Hematopoietic multipotent progenitor cell treated with erythropoietin and hydrocortisone succinate and interleukin-3 and kit ligand, for 4 days (in vitro differentiated cells): ENCODE results near the gene BCOR.

Source experiments
- DNase-seq: peaks from one replicate; pipeline ENCODE4 v3.0.0-alpha.2; 2015

The BCOR gene

DNA sequence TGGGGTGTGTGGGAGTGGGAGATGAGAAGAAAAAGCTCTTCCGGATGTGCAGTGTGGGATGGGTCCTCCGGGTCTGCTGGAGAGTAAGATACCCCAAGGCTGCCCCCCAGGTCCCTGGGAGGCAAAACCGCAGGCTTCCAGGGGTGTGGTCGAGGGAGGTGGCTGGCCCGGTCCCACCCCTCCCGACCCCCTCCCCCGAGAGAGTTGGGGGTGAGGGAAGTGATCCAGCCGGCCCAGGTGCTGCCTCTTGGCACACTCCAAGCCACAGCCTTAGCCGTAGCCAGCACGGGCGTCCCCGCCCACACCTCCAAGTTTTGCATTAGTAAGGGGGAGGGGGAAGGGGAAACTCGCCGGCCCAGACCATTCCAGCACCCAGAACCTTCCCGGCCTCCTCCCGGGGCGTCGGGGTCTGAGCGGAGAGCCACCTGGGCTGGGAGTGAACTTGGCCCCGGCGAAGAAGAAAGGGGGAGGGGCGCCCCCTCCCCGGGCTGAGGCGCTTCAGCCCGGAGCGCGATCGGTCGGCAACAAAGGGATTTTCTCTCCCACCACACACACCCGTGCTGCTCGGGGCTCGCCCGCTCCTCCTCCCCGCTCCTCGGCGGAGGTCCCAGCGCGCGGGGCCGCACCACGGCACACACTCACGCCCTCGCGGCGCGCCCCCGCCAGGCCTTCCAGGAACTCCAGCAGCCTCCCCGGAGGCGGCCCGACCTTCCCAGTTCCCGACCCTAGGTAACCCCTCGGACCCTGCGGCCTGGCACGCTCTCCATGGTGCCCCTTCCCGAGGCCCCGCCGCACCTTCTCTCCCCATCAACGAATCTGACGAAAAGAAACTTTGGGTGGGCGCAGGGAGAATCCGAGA is 14.4 kb downstream of the BCOR start:
- peak; percentile 52 for DNase-seq

DNA sequence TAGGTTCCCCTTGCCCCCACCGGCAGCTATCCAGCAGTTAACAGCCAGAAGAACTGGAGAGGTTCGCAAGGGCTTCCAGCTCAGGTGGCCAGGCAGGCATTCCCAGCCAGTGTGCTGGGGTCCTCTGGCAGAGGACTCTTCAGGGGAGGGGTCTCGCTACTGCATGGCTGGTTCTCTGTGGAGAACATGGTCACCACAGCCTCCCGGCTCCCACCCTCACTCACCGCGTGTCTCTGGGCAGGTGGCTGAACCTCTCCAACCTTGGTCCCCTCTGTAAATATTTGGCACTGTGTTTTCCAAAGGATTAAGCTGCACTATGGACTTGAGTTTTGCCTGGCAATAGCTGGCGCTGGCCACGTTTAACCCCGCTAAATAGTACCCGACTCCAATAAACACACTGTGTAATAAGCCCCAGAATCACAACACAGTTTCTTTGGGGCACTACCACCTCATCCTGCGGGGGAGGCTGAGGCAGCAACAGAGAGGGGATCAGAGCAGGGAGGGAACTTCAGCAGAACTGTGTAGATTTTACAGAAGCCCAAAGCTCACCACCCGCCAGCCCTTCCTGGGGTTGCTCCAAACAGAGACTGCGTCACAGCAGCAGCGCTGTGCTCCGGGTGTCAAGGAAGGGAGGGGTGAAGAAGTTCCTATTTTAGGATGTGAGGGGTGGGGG is 15.2 kb downstream of the BCOR start:
- peak; percentile 48 for DNase-seq

GRCh38 chrX:40081679-40082068 is 16.1 kb downstream of the BCOR start:
- no peak for DNase-seq

DNA sequence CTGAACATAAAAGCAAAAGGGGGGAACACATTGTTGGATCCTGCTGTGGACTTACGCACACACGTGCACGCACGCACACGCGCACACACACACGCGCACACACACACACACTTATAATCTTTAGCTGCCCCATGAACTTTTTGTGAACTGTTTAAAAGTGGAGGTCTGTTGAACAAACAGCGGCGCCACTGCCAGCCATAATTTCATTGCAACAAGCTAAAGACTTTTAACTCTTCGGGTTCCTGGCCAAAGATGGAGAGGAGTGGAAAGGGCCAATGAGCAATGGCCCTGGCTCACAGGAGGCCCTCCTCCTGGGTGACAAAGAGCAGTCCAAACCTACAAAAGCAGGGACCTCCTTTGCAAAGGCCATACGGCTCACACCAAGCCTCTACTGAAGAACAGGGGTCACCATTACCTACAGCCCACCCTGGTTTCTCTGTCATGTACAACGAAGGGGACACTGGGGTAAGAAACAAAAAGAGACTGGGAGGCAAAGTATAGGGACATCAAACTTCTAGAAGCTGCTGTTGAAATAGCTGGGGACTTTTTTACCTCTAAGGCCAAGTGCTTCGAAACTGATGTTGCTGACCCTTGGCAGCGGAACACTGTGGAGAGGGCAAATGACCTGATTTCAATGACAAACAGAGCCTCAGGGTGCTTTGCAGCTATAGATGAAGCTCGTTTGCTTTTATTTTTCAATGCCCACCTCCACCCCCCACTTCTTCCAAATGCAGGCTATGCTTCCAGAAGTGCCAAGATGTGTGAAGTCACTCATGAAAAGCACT is 16.7 kb downstream of the BCOR start:
- DNase-seq: no peak

DNA sequence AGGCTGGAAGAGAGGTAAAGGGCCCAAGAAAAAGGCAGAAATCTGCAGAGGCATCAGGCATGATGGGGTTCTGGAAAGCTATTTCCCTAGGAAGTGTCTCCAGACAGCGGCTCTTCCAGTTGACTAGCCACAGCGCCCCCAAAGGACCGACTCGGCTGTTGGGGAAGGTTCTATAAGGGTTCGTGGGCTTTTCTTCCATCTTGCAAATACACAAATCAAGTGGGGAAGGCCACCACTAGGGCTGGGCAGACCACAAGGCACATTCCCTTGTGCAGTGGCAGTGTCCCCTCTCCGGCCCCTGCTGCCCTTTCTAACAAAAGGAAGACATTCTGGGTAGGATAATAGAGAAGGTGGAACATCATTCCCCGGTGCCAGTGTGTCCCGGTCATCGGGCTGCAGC is 18.2 kb downstream of the BCOR start:
- DNase-seq: no peak

GRCh38 chrX:40078489-40079227 is 19.1 kb downstream of the BCOR start:
- DNase-seq: no peak

DNA sequence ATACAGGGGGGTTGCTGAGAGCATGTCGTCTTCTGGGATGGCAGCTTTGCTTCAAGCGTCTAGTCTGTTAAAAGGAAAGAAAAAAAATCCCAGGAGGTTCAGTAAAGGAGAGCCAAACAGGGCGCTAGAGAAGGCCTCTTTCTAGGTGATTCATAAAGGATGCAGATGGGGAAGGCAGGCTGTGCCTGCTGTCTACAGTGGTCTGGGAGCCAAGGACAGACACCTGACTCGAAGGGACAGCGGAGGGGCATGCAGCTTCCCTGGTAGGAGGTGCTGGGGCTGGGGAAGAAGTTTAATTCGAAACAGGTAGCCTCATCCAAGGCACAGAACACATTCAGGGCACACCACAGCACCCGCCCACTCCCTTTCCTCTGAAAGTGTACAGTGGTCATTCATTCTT is 19.9 kb downstream of the BCOR start:
- DNase-seq: no peak

DNA sequence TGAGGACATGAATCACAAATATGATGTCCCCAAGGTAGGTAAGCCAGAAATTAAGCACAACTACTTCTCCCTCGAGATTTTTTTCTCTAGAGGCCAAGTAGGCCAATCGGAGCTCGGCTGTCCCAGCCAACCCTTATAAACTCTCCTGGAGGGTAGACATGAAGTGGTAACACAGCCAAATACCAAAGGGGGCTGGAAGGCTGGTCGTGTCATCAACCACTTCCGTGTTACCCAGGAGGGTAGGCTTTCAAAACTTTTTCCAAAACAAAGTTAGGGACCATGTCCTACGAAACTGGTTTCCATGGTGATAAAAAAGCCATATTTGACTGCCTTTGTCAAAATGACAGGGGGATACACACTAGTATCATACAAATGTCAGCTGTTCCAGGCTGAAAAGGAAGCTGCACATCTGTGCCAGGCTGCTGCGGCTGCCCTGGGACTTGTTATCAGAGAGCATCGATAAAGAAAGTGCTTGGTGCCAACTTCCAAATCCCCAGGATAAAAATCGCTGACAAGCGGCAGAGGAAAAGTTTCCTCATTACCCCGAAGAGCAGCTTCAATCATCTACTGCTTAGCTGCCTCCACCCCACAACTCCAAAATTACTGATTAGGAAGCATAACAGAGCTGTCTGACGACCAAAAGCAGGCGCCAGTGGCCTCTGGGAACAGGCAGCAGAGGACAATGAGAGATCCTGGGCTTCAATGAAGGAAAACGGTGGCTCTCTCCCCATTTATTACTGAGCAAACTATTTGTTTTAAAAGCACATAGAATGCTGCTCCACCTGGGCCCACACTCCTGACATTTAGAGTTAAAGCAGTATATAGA is 20.8 kb downstream of the BCOR start:
- DNase-seq: no peak

DNA sequence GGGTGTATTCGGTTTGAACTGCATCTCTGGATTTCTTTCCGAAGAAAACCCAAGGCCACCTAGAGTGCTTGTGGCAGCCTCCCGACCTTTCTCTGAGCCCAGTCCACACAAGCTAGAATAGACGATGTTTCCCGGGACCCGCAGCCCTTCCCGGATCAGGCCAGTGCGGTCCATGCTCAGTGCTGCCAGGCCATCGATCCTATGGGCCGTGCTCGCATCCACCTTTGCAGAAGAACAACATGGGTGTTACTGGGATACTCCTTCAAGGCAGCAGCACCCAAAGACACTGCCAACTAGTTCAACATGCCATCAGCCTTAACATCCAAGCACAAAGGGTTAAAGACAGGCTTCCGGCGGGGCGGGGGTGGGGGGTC is 22.8 kb downstream of the BCOR start:
- no peak for DNase-seq

DNA sequence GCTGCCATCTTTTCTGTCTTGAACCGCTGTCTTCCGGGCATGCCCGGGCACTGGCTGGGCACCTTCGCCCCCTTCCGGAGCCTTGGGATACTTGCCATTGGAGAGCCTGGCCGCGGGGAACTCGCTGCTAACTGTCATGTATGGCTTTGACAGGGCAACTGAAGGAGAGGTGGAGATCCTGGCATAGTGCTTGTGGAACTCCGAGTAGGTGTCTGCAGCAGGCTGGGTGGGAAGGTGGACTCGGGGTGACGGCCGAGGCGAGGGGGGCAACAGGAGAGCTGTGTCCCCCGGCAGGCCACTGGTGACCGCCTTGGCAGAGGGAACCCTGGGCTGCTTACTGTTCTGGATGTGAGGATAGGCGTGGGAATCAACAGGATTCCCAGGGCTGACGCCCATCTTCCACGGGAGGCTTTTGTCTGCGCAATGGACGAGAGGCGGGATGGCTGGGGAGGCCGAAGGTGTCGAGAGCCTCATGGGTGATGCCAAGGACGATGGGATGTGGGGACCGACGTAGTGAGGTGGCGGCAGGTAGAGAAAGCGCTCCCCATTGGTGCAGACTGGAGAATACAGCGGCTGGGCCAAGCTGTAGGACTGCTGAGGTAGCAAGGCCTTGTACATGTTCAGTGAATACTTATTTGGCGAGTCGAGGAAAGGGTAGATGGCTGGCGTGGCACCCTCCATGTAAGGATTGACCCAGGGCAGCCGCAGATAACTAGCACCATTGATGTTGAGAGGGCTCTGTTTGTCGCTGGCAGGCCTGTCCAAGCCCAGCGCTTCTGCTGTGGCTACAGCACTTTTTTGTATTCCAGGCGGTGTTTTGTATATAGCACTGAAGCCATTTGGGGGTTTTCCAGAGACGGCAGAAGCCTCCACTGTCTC is 23.4 kb downstream of the BCOR start:
- DNase-seq: no peak

GRCh38 chrX:40073439-40074054 is 24.2 kb downstream of the BCOR start:
- DNase-seq: no peak

DNA sequence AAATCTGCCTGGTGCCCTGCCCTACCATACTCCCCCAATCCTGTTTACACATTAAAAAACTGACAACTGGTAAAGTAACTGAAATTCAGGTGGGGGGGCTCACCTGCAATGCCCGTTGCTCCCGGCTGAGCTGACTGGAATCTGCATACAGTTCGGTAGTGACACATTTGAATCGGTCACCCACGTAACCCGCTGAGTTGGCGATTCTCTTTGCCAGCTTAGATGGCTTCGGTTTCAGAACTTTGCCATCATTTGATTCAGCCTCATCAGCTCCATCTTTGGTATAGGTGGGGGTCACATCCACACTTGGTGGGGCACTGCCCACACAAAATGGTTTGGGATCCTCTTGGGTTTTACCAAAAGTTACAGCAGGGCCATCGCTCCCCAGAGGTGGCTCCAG is 25.5 kb downstream of the BCOR start:
- DNase-seq: no peak

- peak; percentile 41 for DNase-seq
These were observed 29.7 kb downstream of the BCOR start for GRCh38 chrX:40068048-40068447.

DNA sequence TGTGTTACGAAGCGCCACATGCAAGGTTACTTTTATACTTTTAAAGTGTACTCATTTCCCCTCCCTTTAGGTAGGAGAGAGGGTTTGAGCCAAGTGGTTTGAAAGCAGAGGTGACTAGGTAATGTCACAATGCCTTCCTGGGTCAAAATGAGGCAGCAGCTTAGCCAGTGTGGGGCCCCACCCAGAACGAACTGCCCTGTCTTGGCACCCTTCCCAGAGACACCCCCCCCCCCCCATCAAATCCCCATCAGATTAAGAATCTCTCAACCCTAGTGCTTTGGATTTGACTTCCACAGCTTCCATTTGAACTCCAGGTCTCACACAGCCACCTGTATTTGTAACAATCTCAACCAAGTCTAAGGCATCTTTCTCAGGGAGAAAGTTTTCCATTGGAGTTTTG is 31.1 kb downstream of the BCOR start:
- no peak for DNase-seq

GRCh38 chrX:40065296-40066046 is 32.3 kb downstream of the BCOR start:
- no peak for DNase-seq

GRCh38 chrX:40064055-40064597 is 33.6 kb downstream of the BCOR start:
- no peak for DNase-seq

GRCh38 chrX:40063555-40063954 is 34.2 kb downstream of the BCOR start:
- no peak for DNase-seq

- DNase-seq: no peak
These were observed 35.1 kb downstream of the BCOR start for GRCh38 chrX:40062525-40063155.
